ENCODE data around the gene SNCA. TPM values are rescaled to one million over a fixed set of nuclear protein-coding genes. Genes with fewer than 3 reads are reported as not detected.

SNCA gene
- total and polyA plus RNA-seq, 7 donors, result 3.5 to 27.0 (median 20.4) TPM

DNA sequence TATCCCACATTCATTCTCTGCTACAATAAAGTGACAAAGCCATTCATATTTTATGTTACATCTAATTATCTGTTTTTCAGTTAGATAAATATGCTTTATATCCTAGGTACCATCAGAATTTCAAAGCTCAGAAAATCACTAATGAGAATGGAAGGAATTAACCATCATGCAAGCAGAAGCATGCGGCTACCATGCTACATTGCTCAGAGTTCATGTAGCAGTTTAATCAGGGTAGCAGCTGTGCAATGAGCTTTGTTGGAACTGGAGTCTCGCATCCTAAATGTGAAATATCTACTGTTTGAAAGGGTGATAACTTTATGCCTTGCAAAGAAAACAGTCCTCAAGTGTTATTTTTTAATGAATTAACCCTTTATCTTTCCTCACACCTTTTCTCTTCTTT, 77.5 kb downstream of the SNCA start:
- TF ChIP-seq CTCF (IDR thresholded peaks at IDR 0.05) (no peak), POLR2AphosphoS5 (IDR thresholded peaks at IDR 0.05) (no peak), EP300 (IDR thresholded peaks at IDR 0.05) (no peak), POLR2A (IDR thresholded peaks at IDR 0.05) (no peak)
- intact Hi-C loops (cut with DNase I), result no loop called here
- H3K27ac ChIP-seq, result no peak overlapping the region
- H3K4me1 ChIP-seq, result peaks cover 0 to 19% (median 6%) of the 10 kb centered on the region in 4 donors
- WGBS, 2 donors, result 91 to 97% methylated on average over 2 of the region's 2 CpGs
- no peaks in the 10 kb centered on the region for H3K27me3 ChIP-seq
- H3K9me3 ChIP-seq, result no peaks in the 10 kb centered on the region
- no peaks in the 10 kb centered on the region for H3K36me3 ChIP-seq
- DNase-seq, result no peak
- no peak overlapping the region for H3K4me3 ChIP-seq

DNA sequence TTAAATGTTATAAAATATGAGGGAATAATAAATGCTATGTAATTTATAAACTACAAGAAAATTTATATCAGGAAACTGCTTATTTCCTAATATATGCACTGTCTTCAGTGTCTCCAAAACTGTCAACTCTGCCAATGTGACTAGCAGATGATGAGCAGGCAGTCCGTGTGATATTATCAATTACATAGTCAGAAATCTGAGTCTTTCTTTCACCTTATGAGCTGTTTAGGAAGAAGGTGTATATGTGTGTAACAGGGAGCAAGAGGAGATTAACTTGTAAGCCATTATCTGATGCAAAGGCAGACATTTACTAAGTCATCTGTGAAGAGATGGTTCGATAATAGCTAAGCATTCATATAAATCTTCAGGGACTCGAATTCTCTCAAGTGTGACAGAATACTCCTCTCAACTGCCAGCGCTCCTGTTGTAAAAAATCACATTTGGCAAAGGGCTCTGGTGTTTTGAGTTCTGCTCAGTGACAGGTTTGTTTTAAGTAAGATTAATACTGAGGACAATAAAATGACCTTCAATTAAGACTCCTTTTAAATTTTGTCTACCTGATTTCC, 79.7 kb downstream of the SNCA start:
- no peaks in the 10 kb centered on the region for H3K27me3 ChIP-seq

DNA sequence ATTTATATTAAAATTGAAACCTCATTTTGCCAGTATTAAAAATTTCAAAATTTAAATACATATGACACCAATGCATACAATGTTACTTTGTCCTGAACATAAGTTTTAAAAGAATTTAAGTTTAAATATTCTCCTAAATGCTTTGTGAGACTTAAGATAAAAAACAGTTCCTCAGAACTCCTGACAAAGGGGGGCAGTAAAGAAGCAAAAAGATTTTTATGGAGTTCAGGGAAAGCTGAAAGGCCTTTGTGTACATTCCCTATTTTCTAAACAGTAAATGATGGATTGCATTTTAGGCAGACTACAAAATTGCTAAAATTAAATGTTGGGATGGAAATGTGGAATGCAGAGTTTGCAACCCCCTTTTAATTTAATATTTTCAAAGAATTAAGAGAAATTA, 81.7 kb downstream of the SNCA start:
- H3K9me3 ChIP-seq, result no peaks in the 10 kb centered on the region
- no peak overlapping the region for H3K27ac ChIP-seq
- no peaks in the 10 kb centered on the region for H3K27me3 ChIP-seq
- H3K36me3 ChIP-seq, result no peaks in the 10 kb centered on the region
- peaks cover 0 to 37% (median 22%) of the 10 kb centered on the region in 4 donors for H3K4me1 ChIP-seq
- H3K4me3 ChIP-seq, result no peak overlapping the region
- intact Hi-C loops (cut with DNase I), result no loop called here
- DNase-seq, result no peak
- TF ChIP-seq CTCF (IDR thresholded peaks at IDR 0.05) (no peak), EP300 (IDR thresholded peaks at IDR 0.05) (no peak), POLR2A (IDR thresholded peaks at IDR 0.05) (no peak), POLR2AphosphoS5 (IDR thresholded peaks at IDR 0.05) (no peak)

More for the DNA sequence above, 79.7 kb downstream of the SNCA start:
- Histone ChIP-seq H3K36me3 (no peaks in the 10 kb centered on the region), H3K4me1 (peaks cover 0 to 37% (median 22%) of the 10 kb centered on the region in 4 donors), H3K9me3 (no peaks in the 10 kb centered on the region), H3K4me3 (no peak overlapping the region), H3K27ac (no peak overlapping the region)
- no peak for DNase-seq
- WGBS, 2 donors, result 73 to 75% methylated on average over 4 of the region's 4 CpGs
- intact Hi-C loops (cut with DNase I), result no loop called here
- TF ChIP-seq EP300 (IDR thresholded peaks at IDR 0.05) (no peak), POLR2AphosphoS5 (IDR thresholded peaks at IDR 0.05) (no peak), CTCF (IDR thresholded peaks at IDR 0.05) (no peak), POLR2A (IDR thresholded peaks at IDR 0.05) (no peak)

- TF ChIP-seq CTCF (IDR thresholded peaks at IDR 0.05), result no peak
- no peak for TF ChIP-seq POLR2A (IDR thresholded peaks at IDR 0.05)
- TF ChIP-seq POLR2AphosphoS5 (IDR thresholded peaks at IDR 0.05), result no peak
- TF ChIP-seq EP300 (IDR thresholded peaks at IDR 0.05), result no peak
- 69 to 80% methylated on average over 4 of the region's 4 CpGs for WGBS, 2 donors
- Histone ChIP-seq H3K36me3 (no peaks in the 10 kb centered on the region), H3K4me1 (peaks cover 0 to 37% (median 22%) of the 10 kb centered on the region in 4 donors), H3K4me3 (no peak overlapping the region), H3K27ac (peak overlapping the region in 2 of 4 donors; percentile 42), H3K27me3 (no peaks in the 10 kb centered on the region), H3K9me3 (no peaks in the 10 kb centered on the region)
- no peak for DNase-seq
- intact Hi-C loops (cut with DNase I), result no loop called here
These were observed 82.4 kb downstream of the SNCA start for GRCh38 chr4:89754531-89754930.

DNA sequence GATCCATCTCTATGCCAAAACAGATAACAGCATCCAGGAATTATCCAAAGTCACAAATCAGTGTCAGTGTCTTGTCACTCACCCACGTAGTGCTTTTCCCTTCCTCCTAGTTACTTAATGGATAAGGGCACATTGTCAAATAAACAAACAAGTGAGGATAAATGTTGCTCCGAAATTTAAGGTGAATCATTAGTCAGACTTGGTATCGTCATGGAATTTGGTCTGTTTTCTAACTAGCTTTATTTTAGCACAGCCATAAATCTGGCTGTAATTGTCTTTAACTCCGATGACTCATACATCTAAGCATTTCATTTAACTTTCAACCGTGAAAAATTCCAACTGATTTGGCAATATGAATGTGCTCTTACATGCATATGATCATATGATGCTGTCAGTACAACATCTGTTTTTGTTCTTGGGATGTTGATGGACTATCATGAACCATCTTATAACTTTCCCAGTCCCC, 83.3 kb downstream of the SNCA start:
- Histone ChIP-seq H3K9me3 (no peaks in the 10 kb centered on the region), H3K36me3 (no peaks in the 10 kb centered on the region), H3K4me3 (no peak overlapping the region), H3K4me1 (peaks cover 0 to 37% (median 22%) of the 10 kb centered on the region in 4 donors), H3K27me3 (no peaks in the 10 kb centered on the region), H3K27ac (peak overlapping the region; percentile 10 to 72 (median 64))
- TF ChIP-seq CTCF (IDR thresholded peaks at IDR 0.05) (no peak), POLR2A (IDR thresholded peaks at IDR 0.05) (no peak), POLR2AphosphoS5 (IDR thresholded peaks at IDR 0.05) (peak; percentile 40 to 80 (median 62)), EP300 (IDR thresholded peaks at IDR 0.05) (peak in 3 of 4 donors; percentile 28 to 67 (median 46))
- WGBS, 2 donors, result 12 to 50% methylated on average over 5 of the region's 5 CpGs
- intact Hi-C loops (cut with DNase I), result no loop called here
- DNase-seq, result no peak

All from sigmoid colon (tissue), 7 donors.